NCI-H2227 treated with DMSO at 0.1 percent for 48 hours (cell line): Measurements from ENCODE around the gene DNAJB8.

Source experiments
- DNase-seq: peaks from one replicate; lab custom pipeline; 2025; lab: John Stamatoyannopoulos, UW

The DNAJB8 gene

DNA sequence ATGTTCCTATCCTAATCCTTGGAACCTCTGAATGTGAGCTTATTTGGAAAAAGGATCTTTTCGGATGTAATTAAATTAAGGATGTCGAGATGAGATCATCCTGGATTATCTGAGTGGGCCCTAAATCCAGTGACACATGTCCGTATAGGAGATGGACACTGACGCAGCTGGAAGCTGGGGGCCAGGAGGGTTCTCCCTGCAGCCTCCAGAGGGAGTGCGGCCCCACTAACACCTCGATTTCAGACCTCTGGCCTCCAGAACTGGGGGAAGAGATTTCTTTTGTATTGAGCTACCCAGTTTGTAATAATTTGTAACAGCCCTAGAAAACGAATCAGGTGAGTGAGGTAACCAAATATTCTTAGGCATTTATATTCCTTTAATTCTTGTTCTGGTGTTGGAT lies 2.5 kb downstream of the DNAJB8 start:
- DNase-seq = no peak

DNA sequence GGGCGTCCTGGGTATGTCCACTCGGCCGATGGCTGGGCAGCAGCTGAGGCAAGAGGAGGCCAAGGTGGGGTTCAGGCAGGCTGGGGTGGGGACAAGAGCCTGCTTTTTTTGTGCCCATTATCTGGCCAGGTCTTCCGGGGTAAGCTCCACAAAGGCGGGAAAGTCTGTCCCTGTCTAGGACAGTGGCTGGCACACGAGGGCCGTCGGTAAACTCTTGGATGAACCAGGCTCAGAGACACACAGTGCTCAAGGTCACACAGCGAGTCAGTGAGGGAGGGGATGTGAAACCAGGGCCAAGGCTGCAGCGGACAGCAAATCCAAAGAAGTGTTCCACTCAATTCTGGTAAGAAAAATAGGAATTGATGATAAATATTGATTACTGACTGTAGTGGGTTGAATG lies 2.9 kb downstream of the DNAJB8 start:
- no peak for DNase-seq

DNA sequence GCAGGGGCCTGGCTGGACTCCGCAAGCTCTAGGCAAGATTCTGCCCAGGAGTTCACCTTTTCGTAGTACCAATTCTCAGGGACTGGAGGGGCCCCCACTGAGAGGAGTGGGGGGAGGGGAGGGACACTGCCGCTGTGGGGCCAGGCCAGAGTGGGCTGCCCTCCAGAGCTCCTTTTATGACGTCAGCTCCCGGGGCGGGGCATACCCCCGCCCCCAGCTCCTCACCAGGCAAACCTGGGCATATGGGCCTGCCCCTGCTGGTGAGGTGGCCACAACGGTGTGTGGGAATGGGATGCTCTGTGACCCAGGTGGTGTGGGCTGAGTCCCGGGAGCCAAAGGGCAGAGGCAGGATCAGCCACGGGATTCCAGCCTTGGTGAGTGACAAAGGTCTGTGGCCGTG lies 3.3 kb downstream of the DNAJB8 start:
- DNase-seq = no peak

DNA sequence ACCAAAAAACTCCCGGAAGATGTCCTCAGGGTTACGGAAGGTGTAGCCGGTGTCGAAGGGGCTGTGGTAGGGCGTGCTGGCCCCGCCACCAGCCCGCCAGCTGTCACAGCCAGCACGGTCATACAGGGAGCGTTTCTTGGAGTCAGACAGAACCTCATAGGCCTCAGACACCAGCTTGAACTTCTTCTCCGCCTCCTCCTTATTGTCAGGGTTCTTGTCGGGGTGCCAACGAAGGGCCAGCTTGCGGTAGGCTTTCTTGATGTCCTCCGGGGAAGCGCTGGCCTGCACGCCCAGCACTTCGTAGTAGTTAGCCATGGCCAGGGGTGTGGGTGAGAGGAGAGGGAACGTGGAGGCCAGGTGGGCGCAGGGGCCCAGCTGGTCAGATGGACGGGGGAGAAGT lies 3.8 kb downstream of the DNAJB8 start:
- no peak for DNase-seq

DNA sequence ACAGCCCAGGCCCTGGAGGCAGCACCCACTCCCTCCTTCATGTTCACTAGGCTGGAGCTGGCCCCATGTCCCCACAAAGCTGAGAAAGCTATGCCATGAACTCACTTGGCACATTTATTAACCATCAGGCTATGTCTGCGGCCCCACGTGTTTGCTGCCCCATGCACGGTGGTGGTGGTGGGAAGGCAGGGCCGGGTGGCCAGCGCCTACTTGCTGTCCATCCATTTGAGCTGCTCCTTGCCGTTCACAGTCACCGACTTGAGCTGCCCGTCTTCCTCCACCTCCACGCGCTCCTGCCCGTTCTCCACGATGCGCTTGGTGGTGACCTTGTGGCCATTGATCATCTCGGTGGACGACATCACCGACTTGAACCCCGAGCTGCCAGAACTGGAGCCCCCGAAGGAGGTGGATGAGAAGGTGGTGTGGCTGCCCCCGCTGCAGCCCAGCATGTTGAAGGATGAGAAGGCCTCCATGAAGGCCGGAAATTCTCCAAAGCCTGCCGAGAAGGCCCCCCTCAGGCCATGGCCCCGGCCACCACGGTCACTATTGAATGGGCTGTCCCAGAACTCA lies 4.3 kb downstream of the DNAJB8 start:
- DNase-seq = no peak

DNA sequence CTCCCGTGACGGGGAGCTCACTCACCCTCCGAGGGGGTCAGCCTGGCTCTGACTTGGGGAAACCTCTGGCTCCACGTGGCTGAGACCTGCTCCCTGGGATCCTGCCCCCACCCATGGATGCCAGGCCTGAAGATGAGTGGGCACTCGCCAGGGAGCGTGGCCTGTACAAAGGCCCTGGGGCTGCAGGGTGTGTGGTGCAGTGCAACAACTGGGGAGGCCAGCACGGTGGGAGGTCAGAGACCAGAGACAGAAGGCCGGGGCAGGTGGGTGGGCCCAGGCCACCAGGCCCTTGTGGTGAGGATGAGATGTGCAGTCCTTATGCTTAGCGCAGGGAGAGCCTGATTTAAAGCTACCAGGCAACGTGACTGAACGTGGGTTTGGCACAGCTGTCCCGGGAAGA lies 5.0 kb downstream of the DNAJB8 start:
- no peak for DNase-seq

DNA sequence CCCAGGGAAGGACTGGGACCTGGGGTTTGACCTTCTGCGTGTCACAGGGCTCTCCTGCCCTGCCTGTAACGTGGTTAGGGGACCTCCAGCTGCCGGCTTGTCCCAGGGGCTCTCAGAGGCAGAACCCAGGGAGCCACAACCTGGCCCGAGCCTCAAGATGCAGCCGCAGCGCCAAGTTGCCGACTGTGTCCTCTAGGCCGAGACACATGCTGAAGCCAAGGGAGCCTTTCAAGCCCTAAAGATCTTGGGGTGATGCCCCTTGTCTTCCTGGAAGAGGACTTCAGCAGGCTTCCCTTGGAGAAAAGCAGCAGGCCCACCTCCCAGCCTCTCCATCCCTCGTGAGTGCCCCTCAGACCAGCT lies 7.2 kb downstream of the DNAJB8 start:
- no peak for DNase-seq

DNA sequence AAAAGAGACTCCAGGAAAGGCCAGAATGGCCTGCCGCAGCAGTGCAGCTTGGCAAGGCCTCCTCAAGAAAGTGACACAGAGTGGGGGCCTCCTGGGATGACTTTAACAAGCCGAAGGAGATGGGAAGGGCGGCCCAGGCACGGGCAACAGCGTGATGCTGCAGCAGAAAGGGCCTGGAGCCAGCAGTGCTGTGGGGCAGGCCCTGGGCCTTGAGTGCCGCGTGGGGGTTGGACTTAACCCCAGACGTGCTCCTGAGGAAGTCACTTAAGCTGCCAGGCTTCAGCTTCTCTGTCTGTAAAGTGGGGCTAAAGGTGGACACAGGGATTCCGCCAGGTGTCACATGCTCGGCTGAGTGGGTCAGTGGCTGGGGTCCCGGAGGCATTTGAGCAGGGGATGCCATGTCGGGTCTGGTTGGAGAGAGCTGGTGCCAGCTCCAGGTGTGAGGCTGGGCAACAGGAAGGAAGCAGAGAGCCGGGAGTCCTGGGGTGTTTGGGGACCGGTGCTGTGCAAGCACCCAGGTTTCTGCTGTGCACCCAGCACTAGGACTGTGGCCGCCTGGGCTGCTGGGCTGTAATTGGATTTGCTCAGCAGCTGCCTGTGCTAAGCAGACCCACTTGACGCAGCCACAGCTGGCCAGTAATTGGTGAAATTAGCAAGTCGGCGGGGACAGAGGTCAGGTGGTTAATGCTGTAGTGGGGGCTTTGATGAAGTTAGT lies 7.8 kb downstream of the DNAJB8 start:
- DNase-seq = no peak

DNA sequence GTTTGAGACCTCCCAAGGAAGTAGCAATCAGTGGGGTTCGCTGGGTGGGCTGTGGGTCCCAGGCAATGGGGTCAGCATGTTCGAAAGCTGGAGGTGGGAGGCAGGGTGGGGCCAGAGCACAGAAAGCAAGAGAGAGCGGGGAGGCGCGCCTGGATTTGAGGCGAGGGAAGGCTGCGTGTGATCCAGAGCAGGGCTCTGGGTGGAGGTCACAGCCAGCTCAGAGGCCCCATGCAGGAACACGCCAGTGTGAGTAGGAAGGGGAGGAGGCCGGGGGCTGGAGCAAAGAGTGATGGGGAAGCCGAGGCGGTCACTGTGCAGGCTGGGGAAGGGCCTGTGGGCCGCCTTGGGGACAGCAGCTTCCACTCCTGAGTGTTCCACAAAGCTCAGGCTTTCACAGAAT lies 8.8 kb downstream of the DNAJB8 start:
- DNase-seq = no peak

DNA sequence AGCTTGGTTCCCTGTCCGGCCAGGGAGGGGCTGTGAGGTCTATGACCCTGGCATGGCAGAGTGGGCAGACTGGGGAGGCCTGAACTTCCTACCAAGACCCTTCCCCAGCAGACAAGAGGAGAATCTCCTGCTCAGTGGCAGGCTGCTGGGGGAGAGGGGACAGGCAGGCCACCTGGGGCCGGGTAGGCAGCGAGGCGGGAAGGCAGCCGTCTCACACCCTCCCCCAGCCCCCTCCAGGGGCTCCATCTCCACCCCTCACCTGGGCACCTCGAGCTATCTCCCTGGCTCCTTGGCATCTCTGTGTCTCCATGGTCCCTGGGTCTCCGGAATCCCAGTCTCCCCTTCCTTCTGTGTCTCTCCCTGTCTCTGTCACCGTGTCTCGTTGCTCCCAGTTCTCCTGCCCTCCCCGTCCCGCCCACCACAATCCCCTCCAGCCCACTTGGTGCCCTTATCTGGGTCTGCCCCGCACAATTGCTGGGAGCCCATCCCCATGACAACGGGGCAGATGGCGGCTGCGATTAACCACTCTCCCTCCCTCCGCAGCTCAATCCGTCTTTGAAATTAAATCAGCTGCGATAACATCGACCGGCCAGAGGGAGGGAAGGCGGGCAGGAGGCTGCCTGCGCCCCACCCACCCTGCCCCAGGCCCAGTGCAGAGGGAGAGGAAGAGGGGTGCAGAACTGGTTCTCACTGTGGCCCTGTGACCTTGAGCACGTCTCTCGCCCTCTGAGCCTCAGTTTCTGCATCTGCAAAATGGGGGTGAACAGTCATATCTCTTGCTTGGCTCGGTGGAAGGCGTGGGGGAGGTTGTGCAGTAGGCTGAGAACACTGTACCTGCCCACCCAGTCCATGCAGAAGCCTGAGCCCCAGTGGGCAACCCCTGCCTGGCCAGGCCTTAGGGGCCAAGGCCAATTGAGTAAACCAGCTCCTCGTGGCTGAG lies 9.6 kb downstream of the DNAJB8 start:
- no peak for DNase-seq

DNA sequence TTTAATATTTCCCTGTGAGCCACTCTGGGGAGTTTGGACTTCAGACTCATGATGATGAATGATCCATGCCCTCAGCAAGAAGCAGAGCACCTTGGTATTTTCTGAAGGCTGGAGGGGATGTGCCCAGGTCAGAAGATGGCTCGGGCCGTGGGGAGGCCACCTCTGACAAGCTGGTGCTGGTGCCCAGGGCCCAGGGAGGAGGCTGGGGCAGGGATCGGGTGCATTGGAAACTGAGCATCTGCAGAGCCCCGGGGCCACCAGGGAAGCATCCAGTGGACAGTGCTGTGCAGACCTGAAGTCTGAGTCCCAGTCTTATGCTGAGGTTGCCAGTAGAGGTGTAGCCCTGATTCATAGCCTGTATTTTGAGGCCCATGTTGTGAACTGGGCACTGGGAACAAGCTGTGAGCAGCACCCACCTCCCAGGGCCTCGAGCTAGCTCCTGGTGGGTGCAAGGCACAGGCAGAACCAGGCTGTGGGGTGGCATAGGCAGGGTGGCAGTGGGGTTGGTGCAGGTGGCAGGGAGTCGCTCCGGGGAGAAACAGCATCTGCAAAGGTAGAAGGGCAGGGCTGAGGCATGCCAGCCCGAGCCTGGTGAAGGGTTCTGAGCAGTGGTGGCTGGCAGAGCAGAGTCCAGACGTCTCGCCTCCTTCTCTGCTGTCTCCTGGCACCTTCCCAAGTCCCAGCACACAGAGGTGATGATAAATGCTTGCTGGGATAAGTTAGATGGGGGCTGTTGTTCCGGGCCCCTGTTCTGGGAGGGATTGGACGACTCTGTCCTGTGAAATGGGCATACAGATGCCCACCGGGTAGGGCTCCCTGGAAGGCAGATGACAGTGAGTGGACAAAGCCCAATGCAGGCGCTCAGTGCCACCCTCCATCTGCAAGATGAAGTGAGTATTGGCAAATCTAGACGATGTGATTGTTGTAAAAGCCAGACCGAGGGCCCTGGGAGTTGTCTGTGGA lies 10.6 kb downstream of the DNAJB8 start:
- DNase-seq = no peak

DNA sequence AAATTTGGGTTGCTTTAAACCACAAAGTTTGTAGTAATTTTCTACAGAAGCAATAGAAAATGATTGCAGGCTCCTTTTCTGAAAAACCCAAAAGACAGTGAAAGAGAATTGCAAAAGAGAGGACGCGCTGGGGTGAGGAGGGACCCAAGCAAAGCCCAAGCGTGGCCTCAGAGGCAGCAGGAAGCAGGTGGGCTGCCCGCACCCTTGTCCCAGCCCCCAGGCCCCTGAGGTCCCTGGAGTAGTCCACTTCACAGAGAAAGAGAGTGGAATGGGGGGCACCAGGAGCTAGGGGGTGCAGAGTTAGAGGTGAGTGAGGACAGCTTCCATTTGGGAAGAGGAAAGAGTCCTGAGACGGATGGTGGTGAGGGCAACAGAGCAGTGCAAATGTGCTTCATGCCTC lies 11.6 kb downstream of the DNAJB8 start:
- DNase-seq = no peak

DNA sequence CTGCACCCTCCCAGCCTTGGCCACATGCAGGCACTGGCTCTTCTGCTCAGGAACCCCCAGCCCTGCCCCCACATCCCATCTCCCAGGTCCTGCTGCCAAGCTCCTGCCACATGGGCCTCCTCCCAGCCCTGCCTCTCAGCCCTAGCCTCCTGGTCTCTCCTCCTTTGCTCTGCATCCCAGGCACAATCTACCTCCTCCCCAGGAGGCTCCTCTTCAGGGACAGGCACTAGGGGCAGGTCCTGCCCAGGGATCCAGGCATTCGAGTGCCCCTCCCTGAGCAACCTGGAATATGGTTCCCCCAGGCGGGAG lies 12.4 kb downstream of the DNAJB8 start:
- DNase-seq = no peak

DNA sequence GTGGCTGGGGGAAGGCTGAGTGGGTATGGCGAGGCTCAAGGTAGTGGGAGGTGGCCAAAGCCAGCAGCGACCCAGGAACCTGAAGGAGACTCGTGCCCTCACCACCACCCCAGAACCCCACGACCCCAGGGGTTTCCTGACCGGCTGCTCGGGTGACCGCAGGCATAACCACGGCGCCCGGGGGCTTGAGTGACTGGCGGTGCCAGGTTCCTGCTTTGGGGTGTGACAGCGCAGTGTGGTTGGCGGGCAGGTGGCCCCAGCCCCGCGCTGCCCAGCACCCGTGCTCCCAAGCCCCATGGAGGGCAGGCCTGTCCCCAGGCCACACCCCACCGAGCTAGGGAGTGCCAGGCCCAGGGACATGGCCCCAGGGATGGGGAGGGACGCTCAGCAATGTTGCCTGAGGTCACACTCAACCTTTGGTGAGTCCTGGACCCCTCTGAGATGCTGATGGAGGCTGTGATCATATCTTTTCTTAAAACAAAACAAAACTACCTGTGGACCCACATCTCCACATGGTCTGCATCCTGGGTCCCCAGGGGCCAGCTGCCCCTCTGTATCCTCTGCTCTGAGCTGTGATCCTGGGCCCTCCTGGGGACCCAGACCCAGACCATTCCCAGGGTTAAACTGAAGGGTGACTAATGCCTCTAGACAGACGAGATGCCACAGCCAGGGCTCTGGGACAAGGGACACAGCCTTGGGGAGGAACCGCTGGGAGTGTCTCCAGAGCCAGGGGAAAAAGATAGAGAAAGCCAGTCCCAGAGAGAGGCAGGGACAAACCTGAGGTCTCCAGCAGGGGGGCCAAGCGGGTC lies 13.0 kb downstream of the DNAJB8 start:
- no peak for DNase-seq

DNA sequence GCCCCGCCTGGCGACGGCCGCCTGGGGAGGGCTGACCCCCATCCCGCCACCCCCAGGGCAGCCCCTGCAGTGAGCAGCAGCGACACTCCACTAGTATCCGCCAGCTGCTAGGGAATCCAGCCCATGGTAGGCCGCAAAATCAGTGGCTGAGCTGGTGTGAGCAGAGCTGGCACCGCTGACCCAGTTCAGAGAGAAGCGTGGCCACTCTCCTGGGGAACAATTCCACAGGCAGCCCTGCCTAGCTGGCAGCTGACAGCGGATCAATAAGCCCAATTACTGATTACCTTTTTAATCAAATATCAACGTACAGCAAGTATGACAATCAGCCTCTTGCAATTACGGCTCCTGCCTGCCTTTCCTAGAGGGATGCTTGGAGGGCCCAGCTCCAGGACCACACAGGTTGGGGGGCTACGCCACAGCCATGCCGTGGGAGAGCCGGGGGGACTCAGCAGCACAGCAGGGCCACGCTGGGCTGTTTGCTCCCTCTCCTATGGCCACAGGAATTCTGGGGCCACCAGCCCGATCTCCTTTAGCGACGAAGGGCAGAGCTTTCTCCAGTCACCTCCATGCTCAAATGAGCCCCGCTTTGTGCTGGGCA lies 13.9 kb downstream of the DNAJB8 start:
- DNase-seq = no peak

DNA sequence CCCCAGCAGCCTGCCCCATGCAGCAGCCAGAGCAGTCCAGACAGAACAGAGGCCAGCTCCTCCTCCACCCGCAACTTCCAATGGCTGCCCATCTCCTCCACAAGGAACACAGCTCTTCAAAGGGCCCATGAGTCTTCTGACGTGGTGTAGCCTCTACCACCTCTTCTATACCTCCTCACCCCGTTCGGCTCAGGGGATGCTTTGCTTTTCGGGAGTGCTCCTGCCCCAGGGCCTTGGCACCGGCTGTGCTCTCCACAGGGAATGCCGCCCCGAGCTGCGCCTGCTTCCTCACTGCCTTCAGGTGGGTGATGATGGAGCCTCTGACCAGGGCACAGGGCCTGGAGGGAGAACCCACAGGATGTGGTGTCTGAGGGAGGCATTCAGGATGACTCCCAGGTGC lies 14.6 kb downstream of the DNAJB8 start:
- no peak for DNase-seq

DNA sequence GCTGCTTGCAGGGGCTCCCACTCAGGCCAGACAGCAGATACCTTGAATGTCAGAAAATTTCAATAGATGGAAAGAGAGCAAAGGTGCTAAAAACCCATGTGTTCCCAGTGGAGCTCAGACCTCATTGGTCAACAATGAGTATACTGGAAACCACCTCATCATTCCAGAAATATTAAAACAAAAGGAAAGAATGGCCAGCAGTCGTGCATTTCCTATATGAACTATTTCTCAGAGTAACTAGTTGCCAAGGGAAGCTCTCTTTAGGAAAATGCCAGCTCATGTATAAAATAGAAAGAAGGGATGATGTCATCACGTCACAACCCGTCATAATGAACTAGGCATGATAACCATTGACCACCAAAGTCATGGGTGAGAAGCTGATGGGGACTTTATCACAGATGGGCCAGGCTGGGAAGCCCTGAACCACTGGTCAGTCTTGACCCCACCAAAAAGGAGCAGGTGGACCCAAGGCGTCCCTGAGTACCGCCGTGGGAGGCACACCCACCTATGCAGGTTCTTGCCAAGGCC lies 17.5 kb downstream of the DNAJB8 start:
- DNase-seq = no peak

DNA sequence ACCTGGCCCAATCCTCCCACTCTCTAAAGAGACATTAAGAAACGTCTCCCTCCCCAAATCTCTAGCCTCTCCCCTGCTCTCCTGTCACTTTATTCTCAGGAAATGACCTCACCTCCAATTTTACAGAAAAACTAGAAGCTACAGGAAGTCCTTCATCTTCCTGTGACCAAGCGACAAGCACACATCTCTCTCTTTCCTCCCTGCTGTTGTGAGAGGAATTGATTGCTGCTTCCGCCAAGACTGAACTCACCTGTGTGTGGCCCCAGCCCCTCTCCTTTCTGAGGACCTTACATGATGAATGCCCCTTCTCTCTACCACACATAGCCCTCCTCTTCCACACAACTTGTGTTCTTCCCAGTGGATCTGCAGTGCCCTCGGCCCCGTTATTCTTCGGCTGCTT lies 18.2 kb downstream of the DNAJB8 start:
- no peak for DNase-seq

DNA sequence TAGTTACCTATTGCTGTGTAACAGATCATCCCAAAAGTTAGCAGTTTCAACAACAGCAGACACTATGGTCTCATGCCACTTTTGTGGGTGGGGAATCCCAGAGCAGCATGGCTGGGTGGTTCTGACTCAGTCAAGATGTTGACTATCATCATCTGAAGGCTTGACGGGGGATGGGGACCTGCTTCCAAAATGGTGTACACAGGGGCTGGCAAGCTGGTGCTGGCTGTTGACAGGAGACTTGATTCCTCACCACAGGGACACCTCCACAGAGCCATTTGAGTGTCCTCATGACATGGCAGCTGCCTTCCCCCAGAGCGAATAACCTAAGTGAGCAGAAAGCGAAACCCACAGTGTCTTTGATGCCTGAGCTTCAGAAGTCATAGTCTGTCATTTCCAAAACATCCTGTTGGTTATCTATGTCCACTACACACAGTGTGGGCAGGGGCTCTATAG lies 19.1 kb downstream of the DNAJB8 start:
- DNase-seq = no peak

DNA sequence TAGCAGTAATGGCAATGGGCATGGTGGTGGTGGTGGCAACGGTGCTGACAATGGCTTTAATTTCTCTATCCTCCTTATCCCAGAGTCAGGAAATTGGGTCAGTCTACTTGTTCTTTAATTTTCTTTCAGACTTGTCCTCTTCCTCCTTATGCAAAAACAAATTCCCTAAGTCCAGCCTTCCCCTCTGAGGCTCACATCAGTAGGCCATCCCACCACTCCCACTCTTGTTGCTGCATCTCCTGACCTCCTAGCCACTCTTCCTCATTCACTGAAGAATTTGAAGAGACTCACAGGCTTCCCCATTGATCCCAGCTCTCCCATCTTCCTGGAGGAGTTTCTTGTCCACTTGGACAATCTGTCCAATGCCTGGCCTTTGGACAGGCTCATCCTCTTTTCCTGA lies 19.9 kb downstream of the DNAJB8 start:
- DNase-seq = no peak

DNA sequence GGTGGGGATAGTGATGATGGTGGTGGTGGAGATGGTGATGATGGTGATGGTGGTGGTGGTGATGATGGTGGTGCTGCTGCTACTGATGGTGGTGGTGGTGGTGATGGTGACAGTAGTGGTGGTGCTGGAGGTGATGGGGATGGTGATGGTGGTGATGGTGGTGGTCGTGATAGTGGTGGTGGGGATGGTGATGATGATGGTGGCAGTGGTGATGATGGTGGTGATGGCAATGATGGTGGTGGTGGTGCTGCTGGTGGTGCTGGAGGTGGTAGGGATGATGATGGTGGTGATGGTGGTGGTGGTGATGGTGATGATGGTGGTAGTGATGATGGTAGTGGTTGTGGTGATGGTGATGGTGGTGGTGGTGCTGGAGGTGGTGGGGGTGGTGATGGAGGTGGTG lies 21.3 kb downstream of the DNAJB8 start:
- DNase-seq = no peak
